Ureter (tissue), 1 donor: Measurements from ENCODE around the gene CD58. TPM values are rescaled to one million over a fixed set of nuclear protein-coding genes. Genes with fewer than 3 reads are reported as not detected.
A peak's percentile ranks its signal among the peaks of the same experiment; 100 is the strongest.
"Not testable (repeated sequence)": the region's sequence is repeated elsewhere in the genome, so short reads cannot be mapped to it uniquely, and the experiment has no call there.

Experiments
- DNase-seq: peaks from one replicate; pipeline ENCODE4 v3.0.0-alpha.2; 2020; ENCODE audit warnings: low spot score
- total RNA-seq: library from RNA; stranded (reverse); gene quantifications from one replicate; pipeline ENCODE4 v1.2.4, GENCODE V29; 2023
- donor health status: DM: yes; HTN: yes; CAD: no.

The CD58 gene, protein sequence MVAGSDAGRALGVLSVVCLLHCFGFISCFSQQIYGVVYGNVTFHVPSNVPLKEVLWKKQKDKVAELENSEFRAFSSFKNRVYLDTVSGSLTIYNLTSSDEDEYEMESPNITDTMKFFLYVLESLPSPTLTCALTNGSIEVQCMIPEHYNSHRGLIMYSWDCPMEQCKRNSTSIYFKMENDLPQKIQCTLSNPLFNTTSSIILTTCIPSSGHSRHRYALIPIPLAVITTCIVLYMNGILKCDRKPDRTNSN
- 24.5 TPM for total RNA-seq

- DNase-seq, result peak; percentile 91
These were observed at the start of gene CD58 for GRCh38 chr1:116570358-116571214. TSS of gene CD58 (minus strand) at chr1:116571026. CDS start at chr1:116570972, 54 bp downstream.

DNA sequence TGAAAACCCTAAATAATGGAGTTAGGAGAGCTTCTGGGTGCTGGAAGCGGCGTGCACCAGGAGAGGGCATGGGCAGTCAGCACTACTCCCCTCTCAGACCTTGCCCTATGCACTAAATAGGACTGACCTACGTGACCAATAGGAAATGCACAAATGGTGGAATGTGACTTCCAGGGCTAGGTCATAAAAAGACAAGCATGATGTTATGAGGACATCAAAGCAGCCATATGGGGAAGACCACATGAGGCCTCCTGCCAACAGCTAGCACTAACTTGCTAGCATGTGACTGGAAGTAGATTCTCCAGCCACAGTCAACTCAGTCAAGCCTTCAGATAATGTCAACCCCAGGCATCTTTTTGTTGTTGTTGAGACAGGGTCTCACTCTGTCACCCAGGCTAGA is 49.6 kb upstream of the CD58 start:
- DNase-seq, result not testable (repeated sequence)

DNA sequence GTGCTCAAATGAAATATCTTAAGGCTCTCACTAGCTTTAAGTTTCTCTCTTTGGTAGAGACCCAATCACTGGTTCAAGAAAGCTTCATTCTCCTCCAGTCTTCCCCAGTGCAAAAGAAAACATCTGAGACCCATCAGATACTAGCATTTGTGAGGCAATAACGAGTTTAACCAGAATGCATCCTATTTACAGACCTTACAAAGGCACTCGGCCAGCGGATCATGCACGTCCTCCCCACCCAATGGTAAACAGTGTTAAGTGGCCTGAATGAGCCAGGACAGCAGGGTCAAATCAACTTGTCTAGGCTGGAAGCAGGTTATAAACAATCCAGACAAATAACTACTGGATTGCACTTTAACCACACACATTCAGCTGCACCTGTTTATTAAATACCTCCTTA is 48.3 kb upstream of the CD58 start:
- not testable (repeated sequence) for DNase-seq

DNA sequence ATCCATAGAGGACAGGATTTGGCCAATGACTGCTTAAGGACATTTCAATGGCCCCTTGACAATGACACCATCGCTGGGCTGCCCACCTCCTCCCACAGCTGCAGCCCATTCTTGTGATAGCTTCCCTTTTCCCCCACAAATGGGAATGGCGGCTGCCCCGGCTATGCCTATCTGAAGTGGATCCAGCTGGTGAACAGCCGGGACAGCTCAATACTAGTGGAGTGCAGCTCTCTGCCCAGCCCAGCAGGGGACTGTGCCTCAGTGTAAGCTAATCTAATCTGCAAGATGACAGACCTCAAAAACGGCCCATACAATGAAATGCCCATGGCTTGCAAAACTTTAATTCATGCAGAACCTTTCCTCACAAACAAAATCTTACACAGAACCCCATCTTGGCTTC is 47.0 kb upstream of the CD58 start:
- not testable (repeated sequence) for DNase-seq

GRCh38 chr1:116613825-116614224 is 43.0 kb upstream of the CD58 start:
- DNase-seq, result not testable (repeated sequence)

DNA sequence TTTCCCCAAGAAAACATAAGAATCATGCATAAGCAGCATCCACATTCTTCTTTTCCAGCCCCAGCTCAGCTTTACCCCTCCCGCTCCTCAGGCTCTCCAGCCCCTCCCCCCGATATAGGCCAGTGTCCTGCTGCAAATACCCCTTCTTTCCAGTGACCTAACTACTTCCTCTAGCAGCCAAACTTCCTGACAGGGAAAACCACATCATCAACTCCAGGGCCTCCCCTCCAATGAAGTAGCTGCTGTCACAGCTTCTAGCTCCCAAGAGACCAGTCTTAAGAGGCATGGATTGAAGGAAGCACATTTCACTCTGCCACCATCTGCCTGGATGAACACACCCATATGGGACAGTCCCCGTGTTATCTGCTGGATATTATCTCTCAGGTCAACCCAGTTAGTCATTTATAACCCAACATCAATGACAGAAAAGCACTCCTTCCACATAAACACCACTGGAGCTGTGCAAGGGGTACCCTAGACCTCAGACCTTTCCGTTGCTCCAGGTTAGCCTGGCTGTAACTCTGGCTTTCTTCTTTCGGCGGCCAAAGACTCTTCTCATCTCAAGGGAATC is 39.1 kb upstream of the CD58 start:
- DNase-seq, result not testable (repeated sequence)

GRCh38 chr1:116608841-116609240 is 38.0 kb upstream of the CD58 start:
- DNase-seq, result not testable (repeated sequence)

DNA sequence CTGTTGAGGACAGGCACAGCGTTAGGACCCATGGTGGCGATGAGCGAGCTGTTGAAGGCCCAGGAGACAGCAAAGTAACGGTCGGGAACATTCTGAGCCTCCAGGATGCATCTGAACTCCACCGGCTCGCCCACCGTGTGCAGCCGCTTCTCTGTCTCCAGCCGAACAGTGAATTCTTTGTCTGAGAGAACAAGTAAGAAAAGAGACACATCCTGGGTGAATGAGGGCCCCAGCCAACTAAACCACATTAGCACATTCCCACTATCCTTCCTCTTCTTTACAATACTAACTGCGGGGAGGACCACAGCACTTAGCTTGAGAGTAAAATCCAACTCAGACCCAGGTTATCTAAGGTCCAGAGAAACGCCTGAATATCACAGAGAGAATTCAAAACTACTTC is 37.3 kb upstream of the CD58 start:
- DNase-seq, result not testable (repeated sequence)

GRCh38 chr1:116607463-116607862 is 36.6 kb upstream of the CD58 start:
- DNase-seq, result not testable (repeated sequence)

DNA sequence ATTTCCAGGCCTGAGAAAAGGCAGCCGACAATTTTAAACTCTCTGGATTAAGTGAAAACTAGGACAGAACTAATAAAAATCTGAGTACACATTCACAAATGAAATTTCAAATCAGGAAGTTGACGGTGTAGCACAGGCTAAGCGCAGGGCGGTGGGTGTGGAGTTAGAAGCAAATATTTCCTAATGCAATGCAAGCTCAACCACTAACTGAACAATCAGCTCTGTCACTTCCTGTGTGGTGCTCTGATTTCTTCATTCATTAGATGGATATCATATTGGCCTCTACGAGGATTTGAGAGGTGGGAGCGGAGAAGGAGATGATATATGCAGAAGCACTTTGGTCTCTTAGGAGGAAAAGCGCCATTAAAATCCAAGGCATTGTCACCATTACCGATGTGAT is 35.2 kb upstream of the CD58 start:
- peak; percentile 60 for DNase-seq

DNA sequence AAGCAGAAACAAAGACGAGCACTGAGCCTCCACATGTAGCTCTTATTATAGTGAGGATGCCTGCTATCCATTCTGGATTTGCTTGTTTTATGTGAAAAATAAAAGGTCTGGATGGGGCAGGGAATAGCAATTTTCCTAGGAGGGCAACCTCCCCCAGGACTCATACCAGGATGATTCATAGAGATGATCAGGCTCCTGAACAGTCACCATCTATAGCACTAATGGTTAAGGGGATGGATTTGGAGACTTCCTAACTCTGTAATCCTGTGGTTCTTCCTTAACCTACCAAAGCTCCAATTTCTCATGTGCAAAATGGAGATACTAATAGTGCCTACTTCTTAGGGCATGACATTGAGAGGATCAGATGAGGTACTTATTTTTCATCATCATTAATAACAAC is 34.5 kb upstream of the CD58 start:
- no peak for DNase-seq

- not testable (repeated sequence) for DNase-seq
These were observed 33.6 kb upstream of the CD58 start for GRCh38 chr1:116604408-116604807.

DNA sequence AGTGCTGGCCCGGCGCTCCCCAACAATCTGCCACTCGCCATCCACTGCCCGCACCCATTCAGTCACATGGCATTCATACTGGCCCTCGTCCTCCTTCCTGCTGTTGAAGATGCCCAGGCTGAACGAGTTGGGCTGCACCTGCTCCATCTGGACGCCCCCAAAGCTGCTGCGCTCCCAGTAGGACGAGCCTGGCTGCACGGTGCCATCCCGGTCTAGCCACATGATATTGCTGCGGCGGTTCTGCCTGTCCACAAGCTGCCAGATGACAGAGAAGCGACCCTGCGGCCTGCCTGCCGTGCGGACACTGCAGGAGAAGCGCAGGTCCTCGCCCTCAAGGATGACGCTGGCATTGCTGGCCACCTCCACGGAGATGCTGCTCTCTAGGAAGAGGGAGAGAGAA is 32.8 kb upstream of the CD58 start:
- not testable (repeated sequence) for DNase-seq

GRCh38 chr1:116599369-116599768 is 28.5 kb upstream of the CD58 start:
- DNase-seq, result not testable (repeated sequence)

- not testable (repeated sequence) for DNase-seq
These were observed 27.7 kb upstream of the CD58 start for GRCh38 chr1:116598420-116599036.

DNA sequence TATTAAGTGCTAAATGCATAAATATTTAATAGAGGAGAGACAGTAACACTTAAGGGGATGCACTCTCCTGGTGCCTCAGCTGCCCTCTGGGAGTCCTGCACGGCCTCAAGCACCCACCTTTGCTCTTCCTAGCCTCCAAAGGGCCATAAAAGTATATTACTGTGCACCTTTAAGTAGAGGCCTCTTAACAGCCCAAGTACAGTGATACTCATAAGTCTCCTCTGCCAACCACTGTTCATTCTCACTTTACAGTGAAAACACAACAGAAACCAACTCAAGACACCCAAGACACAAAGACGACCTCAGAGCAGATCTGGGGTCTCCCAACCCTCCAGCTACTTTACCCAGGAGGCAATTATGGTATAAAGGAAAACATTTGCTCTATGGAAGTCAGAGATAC is 26.6 kb upstream of the CD58 start:
- DNase-seq, result not testable (repeated sequence)

DNA sequence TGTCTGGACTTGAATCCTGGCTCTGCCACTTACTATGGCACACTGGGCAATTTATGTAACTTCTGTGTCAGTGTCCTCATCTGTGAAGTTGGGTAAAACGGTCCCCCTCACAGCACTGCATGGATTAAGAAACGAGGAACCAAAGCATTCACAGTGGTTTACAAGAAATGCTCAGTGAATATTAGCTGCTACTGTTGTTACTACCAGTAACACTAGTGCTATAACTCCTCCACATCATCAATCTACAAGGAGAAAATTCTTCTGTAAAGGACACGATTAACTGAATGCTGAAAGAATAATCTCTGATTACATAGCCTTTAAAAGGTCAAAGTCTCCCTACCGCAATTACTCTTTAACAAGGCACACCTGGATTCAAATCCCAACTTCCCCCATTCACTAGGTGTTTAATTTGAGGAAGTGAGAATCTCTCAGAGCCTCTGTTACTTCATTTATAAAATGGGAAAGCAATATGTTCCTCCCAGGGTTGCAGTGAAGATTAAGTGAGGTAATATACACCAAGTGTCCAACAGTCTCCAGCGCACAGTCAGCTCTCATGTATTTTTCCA is 26.0 kb upstream of the CD58 start:
- not testable (repeated sequence) for DNase-seq

- DNase-seq, result not testable (repeated sequence)
These were observed 25.3 kb upstream of the CD58 start for GRCh38 chr1:116595946-116596741.

DNA sequence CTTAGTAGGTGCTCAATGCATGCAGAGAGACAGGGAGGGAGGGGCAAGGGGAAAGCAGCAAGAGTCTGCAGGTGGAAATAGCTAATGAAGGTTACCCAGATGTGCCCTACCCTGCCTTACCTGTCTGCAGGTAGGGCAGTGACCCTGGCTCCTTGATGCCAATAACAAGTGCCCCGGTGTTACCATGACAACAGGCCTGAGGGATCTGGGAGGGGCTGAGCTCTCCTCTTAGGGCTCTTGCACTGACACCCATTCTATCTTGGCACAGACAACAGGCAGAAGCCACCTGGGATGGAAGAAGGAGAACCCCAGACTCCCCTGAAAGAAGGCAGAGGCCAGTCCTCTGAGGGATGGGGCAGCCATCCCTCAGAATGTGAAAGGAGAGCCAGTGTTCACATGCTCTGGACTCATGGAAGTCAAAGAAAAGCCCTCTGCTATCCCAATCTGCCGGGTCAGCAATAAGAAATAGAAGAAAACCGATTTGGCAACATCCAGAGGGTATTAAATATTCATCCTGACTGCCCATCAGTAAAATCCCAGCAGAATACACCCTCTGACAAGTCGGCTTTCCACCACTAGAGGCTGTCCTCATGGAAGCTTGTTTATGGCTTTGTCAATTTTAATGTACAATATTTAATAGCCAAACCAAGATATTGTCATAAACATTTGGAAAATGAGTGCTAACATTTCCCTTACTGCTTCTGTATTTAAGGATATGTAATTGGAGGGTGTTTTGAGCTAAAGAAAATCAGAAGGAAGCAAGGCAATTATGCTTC is 24.4 kb upstream of the CD58 start:
- not testable (repeated sequence) for DNase-seq

GRCh38 chr1:116593977-116594376 is 23.2 kb upstream of the CD58 start:
- not testable (repeated sequence) for DNase-seq
